Amniotic stem cell (primary cell): Measurements from ENCODE around the gene KCTD21.

ENCODE experiments used
- DNase-seq: peaks from one replicate; lab custom pipeline; 2025; lab: John Stamatoyannopoulos, UW

Gene KCTD21

GRCh38 chr11:78139422-78140391 lies 48.7 kb downstream of the KCTD21 start, which contains the start of gene ALG8:
TSS of gene ALG8 (minus strand) at chr11:78139626. CDS start at chr11:78139588, 38 bp downstream.
- DNase-seq, result peak; percentile 96

- no peak for DNase-seq
Observed at GRCh38 chr11:78138694-78139421, 49.6 kb downstream of the KCTD21 start.

- no peak for DNase-seq
Observed at GRCh38 chr11:78138291-78138690, 50.1 kb downstream of the KCTD21 start.

GRCh38 chr11:78132475-78132874 lies 56.0 kb downstream of the KCTD21 start:
- DNase-seq, result no peak

- DNase-seq, result peak; percentile 54
Observed at GRCh38 chr11:78131956-78132355, 56.5 kb downstream of the KCTD21 start.

- no peak for DNase-seq
Observed at GRCh38 chr11:78127403-78127802, 61.0 kb downstream of the KCTD21 start.
